ENCODE data around the gene RNF41. TPM values are rescaled to one million over a fixed set of nuclear protein-coding genes. Genes with fewer than 3 reads are reported as not detected.

RNF41 gene
- total RNA-seq, 2 donors from 2014 or later, result 45.1 to 88.4 TPM

- Histone ChIP-seq H3K4me3 (peak overlapping the region; percentile 92 to 95), H3K27ac (peak overlapping the region; percentile 90 to 98), H3K4me1 (peaks cover 0 to 24% of the 10 kb centered on the region in 2 donors), H3K36me3 (peaks cover 22% of the 10 kb centered on the region), H3K9me3 (no peaks in the 10 kb centered on the region), H3K27me3 (no peaks in the 10 kb centered on the region)
- no peak for DNase-seq (ENCODE audit: low spot score)
- TF ChIP-seq CTCF (IDR thresholded peaks at IDR 0.05), result no peak
Observed at GRCh38 chr12:56188778-56189098, 33.0 kb downstream of the RNF41 start.

GRCh38 chr12:56188131-56188777 is 33.5 kb downstream of the RNF41 start:
- Histone ChIP-seq H3K4me1 (peaks cover 0 to 24% of the 10 kb centered on the region in 2 donors), H3K27ac (peak overlapping the region; percentile 90 to 98), H3K27me3 (no peaks in the 10 kb centered on the region), H3K9me3 (no peaks in the 10 kb centered on the region), H3K36me3 (peaks cover 27% of the 10 kb centered on the region), H3K4me3 (peak overlapping the region; percentile 92 to 95)
- no peak for DNase-seq (ENCODE audit: low spot score)
- TF ChIP-seq CTCF (IDR thresholded peaks at IDR 0.05), result no peak

GRCh38 chr12:56186957-56187356 is 34.8 kb downstream of the RNF41 start:
- Histone ChIP-seq H3K27ac (no peak overlapping the region), H3K27me3 (no peaks in the 10 kb centered on the region), H3K4me1 (peaks cover 0 to 24% of the 10 kb centered on the region in 2 donors), H3K4me3 (no peak overlapping the region), H3K9me3 (no peaks in the 10 kb centered on the region), H3K36me3 (peaks cover 40% of the 10 kb centered on the region)
- DNase-seq (ENCODE audit: low spot score), result no peak
- no peak for TF ChIP-seq CTCF (IDR thresholded peaks at IDR 0.05)

- H3K9me3 ChIP-seq, result no peaks in the 10 kb centered on the region
- no peak overlapping the region for H3K27ac ChIP-seq
- no peak overlapping the region for H3K4me3 ChIP-seq
- H3K36me3 ChIP-seq, result peaks cover 96% of the 10 kb centered on the region
- H3K4me1 ChIP-seq, result no peaks in the 10 kb centered on the region
- no peak for DNase-seq (ENCODE audit: low spot score)
- no peaks in the 10 kb centered on the region for H3K27me3 ChIP-seq
- TF ChIP-seq CTCF (IDR thresholded peaks at IDR 0.05), result no peak
Observed at GRCh38 chr12:56178347-56178746, 43.4 kb downstream of the RNF41 start.

GRCh38 chr12:56172839-56173238 is 48.9 kb downstream of the RNF41 start:
- H3K4me1 ChIP-seq, result no peaks in the 10 kb centered on the region
- no peak for DNase-seq (ENCODE audit: low spot score)
- H3K4me3 ChIP-seq, result no peak overlapping the region
- H3K27ac ChIP-seq, result no peak overlapping the region
- no peaks in the 10 kb centered on the region for H3K9me3 ChIP-seq
- TF ChIP-seq CTCF (IDR thresholded peaks at IDR 0.05), result no peak
- H3K27me3 ChIP-seq, result no peaks in the 10 kb centered on the region
- H3K36me3 ChIP-seq, result peaks cover 97% of the 10 kb centered on the region

- Histone ChIP-seq H3K4me3 (no peak overlapping the region), H3K27me3 (no peaks in the 10 kb centered on the region), H3K36me3 (peaks cover 99% of the 10 kb centered on the region), H3K9me3 (no peaks in the 10 kb centered on the region), H3K27ac (no peak overlapping the region), H3K4me1 (no peaks in the 10 kb centered on the region)
- no peak for TF ChIP-seq CTCF (IDR thresholded peaks at IDR 0.05)
- DNase-seq (ENCODE audit: low spot score), result no peak
Observed at GRCh38 chr12:56169229-56169759, 52.4 kb downstream of the RNF41 start.
